GM12878 (cell line): ENCODE data around the gene ATG10.

Experiments
- CTCF ChIP-seq, 3 experiments: IDR thresholded peaks in 2 of 3; conservative IDR thresholded peaks in 1 of 3; 2 replicates each; pipeline ENCODE4 v1.5.1; 2011; ENCODE audit warnings: low read depth in 3 of 3, low read length in 3 of 3, mild to moderate bottlenecking in 3 of 3, control low read depth in 2 of 3, moderate library complexity in 2 of 3, inconsistent platforms in 1 of 3, mixed read lengths in 1 of 3; ENCODE audit not compliant: control insufficient read depth in 2 of 3, insufficient read depth in 1 of 3; ENCODE audit errors: extremely low read depth in 1 of 3
- YY1 ChIP-seq: IDR thresholded peaks from 2 replicates; pipeline ENCODE4 v1.6.1; 2011; ENCODE audit warnings: low read depth, mild to moderate bottlenecking, low read length

GRCh38 chr5:82287625-82288024 lies 315.8 kb downstream of the ATG10 start:
- TF ChIP-seq YY1 (no peak), CTCF (IDR thresholded peaks at IDR 0.05 in 2 of 3, conservative IDR thresholded peaks at IDR 0.05 in 1 of 3; ENCODE audit: control insufficient read depth in 2 of 3, extremely low read depth in 1 of 3, insufficient read depth in 1 of 3, low read depth in 3 of 3, low read length in 3 of 3) (no peak)
